ENCODE data around the gene SCYGR4.
"Not testable (repeated sequence)": the region's sequence is repeated elsewhere in the genome, so short reads cannot be mapped to it uniquely, and the experiment has no call there.

SCYGR4 gene

DNA sequence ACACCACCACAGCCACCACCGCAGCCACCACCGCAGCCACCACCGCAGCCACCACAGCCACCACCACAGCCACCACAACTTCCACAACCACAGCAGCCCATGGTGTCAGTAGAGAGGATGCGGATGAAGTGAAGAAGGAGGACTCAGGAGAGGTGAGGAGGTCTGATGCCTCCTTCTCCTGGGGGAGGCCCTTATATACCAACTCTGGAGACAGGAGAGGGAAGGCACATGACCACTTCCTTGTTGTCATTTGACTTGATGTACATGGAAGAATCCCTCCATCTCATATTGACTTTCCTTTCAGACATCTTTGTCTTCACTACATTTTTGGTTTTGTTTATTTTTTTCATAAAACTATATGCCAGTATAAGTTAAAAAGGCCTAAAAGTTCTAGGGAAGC, 2.6 kb upstream of the SCYGR4 start, which contains the start of gene SCYGR3:
SCYGR3 (minus strand) TSS at position 101 of the 400 bp plus-strand sequence; CDS start at position 101, 0 bp downstream.
- no peak for DNase-seq

DNA sequence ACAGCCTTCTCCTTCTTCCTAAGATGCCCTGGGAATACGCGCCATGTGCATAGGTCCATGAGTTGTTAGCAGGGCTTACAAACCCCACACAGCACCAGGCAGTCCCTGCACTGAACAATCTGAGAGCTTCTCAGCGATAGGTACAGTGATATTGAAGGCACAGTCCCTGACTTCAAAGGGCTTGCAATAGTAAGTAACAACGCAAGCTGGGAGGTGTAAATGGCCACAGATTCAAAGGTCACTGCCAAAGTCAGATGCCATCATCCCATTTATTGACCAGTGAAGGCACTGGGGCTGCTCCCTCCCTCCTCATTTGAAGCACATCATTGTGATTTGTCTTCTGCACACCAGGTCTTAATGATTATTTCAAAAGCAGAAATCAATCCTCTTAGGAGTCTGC, 2.1 kb upstream of the SCYGR4 start:
- DNase-seq: no peak

DNA sequence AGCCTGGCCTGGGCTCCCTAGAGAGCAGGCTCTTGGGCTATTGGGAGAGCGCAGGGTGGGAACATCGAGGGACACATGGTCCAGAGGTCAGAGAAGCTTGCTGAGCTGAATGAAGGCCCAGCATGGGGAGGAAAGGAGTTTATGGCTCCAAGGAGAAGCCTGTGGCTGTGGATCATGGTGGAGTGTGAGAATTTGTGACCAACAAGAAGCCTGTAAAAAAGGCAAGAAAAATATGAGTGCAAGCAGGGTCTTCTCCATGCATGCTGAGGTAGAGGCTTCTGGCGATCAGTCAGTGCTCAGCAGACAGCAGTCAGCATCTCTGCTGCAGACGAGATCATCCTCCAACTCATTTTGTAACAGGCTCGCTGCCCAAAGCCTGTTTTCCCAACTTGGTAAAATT, 1.4 kb upstream of the SCYGR4 start:
- DNase-seq: no peak

DNA sequence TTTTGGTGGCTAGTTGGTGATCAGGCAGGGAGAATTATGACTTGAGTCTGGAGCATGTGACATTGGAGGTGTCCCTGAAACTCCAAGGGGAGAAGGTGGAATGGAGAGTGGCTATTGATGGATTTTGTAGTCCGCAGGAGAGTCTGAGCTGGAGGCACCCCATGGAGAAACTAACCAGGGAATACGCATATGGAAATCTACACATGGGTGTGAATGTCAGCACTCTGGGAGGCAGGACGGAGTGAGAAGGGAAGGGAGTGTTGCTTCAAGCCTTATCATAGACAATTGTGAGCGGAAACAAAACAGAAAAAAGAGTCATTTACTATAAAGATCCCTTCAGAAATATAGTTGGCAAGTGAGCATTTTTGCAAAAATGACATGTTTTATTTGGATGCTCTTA, 667 bp upstream of the SCYGR4 start:
- DNase-seq: no peak

DNA sequence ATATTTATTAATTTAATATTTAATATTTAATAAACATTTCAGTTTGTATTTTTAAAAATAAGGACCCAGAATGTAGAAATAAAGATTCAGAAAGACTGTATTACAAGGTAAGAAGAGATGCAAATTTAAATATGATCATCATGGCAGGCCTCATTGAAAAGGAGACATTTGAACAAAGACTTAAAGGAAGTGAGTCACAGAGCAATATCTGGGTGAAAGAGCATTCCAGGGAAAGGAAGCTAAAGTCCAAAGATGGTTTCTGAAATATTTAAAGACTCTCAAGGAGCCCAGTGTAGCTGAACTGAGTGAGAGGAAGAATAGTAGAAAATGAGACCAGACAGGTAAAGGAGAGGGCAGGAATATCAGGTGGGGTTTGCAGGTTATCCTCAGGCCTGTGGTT, 5.9 kb downstream of the SCYGR4 start:
- no peak for DNase-seq

DNA sequence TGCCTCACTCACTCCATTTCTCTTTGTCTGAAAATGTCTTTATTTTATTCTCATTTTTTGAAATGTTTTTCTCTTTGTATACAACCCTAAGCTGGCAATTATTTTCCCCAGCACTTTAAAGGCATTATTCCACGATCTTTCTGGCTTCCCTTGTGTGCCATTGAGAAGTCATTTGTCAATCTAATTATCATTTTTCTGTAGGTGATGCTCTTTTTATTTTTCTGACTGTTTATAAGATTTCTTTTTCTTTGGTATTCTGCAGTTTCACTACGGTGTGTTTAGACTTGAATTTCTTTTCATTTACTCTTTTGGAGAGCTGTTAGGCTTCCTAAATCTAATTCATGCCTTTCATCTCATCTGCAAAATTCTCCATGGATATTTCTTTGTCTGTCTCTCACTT, 8.1 kb downstream of the SCYGR4 start:
- DNase-seq: no peak

DNA sequence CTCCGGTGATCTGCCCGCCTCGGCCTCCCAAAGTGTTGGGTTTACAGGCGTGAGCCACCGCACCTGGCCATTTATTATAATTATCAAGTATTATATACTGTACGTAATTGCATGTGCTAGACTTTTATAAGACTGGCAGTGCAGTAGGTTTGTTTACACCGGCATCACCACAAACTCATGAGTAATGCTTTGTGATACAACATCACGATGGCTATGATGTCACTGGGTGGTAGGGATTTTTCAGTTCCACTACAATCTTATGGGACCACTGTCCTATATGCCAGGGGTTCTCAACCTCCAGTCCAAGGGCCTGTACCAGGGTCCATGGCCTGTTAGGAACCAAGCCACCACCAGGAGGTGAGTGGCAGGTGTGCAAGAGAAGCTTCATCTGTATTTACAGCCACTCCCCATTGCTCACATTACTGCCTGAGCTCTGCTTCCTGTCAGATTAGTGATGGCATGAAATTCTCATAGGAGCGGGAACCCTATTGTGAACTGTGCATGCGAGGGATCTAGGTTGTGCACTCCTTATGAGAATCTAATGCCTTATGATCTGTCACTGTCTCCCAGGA, 9.4 kb downstream of the SCYGR4 start:
- no peak for DNase-seq

DNA sequence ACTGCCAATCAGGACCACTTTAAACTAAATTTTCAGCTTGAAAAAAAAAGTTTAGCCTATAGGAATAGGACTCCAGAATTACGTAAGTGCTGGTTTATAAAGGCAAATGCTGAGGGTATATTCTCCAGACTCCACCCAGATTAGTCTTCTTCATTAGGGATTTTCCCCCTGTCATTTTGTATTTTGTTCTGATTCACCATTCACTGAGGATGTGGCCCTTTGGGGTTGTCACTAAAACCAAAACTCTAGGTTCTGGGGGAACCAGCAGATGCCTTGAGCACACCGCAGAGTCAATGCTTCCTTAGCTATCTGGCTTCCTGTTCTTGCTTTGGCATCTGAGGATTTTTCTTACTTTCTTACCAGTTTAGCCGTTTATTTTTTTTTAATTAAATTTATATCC, 10.5 kb downstream of the SCYGR4 start:
- no peak for DNase-seq

DNA sequence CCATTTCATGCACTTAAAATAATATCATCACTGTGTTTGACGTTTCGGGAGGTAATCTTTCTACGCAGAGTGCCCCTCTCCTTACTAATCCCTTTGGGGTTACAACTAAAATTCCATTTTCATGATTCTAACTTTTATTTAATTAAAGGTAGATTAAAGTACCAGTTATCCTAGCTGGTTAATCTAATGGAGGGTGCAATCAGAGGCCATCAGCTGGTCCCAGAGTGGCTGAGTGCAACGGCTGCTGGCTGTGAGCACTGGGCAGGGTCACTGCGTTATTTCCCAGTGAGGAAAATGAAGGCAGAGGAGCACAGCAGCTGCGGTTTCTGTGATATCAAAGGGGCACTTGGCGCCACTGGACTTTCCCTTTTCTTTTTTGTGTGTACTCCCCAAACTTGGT, 12.1 kb downstream of the SCYGR4 start:
- no peak for DNase-seq

DNA sequence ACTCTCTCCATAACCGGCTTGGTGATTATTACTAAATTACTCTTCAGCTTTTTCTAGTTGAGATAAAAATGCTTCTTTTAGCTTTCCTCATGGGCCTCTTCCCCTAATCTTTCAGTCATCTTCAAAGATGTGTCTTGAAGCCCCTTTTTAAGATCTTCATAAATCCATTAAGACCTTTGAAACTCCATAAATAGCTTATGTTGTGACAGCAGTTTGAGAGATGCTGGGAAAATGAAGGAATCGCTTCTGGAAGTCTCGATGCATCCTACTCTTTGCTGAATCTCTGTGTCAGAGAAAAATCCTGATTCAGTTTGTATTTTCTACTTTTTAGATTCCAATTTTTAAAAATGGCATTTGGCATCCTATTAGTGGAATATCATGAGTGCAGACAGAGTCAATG, 13.0 kb downstream of the SCYGR4 start:
- DNase-seq: no peak

DNA sequence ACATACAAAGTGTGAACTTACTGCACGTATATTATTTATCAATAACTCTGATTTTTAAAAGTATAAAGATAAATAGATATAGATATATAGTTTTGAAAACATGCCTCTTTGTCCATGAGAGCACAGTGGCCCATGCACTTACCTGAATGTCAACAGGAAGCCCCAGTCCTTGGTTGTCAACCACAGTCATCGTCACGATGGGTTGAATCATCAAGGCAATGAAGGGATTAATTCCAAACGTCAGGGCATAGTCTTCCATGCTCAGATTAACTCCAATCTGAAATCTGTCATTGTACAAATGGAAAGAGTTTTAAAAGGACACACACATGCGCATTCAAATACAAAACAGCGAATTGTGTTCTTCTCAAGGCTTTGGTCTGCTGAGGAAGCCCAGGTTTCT, 15.5 kb downstream of the SCYGR4 start:
- DNase-seq: no peak

DNA sequence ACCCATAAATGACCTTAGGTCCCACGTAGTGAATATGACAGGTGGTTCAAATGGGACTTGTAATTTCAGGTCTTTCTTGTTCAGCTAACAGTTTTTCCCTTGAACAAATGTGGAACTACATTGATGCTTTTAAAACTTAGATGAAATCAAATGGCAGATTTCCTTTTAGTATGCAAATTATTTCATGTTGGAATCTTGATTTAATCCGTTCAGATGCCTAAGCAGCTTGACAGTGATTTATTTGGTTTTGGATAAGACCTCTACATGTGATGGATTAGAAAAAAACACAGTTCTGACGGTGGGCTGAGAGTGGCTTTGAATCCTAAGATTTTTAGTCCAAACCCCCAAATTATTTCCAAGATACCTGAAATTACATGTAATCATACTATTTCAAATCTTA, 16.9 kb downstream of the SCYGR4 start:
- DNase-seq: no peak

DNA sequence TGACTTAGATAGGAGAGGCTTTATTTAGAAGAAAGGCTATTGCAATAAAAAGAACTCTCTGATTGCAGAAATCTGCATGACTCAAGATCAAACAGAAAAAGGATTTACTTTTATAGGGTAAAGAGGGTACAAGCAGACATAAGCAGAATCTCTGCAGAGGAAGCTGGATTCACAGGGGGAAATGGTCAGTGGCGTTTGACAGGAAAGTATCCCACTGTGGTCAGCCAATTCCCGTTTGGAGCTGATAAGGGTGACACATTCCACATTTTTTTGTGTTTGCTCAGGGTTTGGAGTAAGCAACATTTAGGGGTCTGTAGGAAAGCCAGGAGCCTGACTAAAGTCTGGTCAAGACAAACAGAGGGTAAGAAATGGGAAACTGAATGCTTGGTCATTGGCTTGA, 25.4 kb downstream of the SCYGR4 start:
- no peak for DNase-seq

DNA sequence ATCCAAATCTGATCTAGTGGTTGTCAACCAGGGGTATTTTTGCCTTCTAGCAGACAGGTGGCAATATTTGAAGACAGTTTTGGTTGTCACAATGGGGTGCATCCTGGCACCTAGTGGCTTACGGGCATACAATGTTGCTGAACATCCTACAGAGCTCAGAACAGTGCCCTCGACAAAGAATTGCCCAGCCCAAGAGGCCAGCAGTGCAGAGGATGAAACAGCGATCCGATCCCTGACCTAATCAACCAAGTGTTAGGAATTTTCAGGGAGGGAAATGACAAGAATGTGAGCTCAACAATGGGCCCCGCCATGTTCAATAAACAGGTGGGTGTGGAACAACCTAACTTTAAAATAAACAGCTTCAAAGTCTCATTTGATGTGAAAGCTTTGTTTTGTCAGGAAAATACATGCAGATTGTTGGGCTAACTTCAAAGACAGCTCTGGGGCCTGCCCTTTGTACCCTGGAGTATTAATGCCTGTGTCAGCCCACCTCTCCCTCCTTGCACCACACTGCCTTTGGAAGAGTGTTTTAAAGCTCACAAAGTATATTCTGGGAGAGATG, 26.8 kb downstream of the SCYGR4 start:
- DNase-seq: no peak

DNA sequence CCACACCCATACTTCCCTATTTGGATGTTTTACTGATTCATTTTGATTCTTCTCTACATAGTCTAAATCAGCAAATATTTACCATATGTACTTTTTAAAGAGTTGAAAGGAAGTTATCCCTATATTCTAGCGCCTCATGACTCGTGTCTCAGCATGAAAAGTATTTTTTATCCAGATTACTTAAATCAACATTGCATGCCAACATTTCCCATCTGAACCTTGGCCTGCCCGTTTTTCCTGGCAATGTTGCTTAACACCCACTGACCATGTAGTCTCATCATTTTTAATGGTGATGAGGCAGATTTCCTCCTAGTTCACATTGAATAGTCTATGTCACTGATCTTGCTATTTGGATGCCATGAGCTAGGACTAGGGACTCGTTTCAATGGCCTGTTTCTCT, 36.1 kb downstream of the SCYGR4 start:
- DNase-seq: no peak

DNA sequence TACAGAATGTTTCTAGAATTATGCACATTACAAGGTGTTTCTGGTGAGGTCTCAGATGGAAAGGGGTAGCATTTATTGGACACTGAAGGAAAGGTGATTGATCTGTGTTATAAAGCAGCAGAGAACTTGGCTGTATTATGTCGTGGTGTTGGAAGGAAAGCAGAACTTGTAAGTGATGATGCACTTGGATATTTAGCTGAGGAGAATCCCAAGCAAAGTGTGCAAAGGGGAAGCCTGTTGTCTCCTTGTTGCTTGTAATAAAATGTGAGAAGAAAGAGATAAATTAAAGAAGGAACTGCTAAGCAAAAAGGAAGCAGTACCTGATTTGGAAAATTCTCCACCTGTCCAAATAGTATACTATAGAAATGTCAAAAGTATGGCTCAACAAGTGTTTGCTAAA, 37.1 kb downstream of the SCYGR4 start:
- no peak for DNase-seq

DNA sequence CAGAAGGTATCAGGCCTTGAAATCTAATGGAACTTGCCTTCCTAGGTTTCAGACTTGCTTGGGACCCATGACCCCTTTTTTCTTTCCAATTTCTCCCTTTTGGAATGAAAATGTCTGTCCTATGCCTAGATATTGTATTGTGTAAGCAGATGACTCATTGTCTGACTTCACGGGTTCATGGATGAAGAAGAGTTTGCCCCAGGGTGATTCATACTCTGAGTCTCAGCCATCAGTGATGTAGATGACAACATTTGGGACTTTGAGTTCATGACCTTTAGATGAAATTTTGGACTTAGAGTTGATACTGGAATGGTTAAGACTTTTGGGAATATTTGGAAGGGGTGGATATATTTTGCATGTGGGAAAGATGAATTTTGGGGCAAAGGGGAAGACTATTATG, 38.2 kb downstream of the SCYGR4 start:
- no peak for DNase-seq

DNA sequence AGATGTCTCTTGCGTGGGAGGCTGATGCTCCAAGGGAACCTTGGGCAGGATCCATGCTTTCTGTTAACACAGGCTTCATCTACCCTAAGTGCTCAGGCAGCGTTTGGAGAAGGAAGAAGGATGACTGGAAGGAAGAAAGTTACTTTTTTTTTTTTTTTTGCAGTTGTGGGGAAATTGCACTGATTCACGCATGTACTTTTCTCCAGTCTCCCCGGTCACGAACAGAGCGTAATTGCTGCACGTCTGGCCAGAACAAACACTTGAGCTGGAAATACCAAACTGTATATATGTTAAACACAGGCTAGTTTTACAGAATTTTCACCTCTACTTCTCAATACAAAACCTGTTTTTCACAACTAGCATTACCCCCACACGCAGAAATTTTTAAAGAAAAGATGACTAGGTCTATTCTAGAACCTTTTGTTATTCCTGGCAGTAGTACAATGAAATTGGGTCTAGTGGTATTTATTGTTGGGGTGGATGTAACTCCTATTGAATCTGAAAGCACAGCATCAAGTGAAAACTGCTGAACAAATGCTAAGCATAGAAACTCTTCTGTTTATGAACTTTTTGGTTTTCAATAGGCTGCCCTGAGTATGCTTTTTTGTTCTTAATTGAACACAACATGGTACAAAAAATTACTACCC, 40.0 kb downstream of the SCYGR4 start:
- DNase-seq: no peak

DNA sequence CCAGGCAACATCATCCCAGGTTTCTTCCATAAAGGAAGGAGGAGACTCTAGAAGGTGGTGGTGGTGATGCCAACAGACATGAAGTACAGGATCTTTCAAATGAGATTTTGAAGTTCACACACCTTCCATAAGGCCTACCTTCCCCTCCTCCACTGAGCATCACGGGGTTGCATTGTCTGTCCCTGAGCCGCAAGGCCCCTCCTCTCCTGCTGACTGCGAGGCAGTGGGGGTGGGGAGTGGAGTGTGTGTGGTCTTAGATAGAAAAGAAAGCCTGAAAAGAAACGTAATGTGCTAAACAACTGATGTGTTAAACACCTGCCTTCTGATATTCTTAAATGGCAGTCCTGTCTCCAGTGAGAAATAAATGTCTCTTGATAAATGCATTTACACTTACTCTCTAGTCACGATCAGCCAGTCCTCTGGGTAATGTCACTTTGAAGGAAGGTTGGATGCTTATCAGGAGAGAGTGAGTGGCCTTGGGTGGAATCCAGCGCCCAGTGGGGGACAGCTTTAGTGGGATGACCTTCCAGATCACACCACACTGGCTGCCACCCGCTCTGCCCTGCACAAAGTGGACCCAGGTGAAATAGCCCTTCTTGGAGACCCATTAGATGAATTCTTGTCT, 43.8 kb downstream of the SCYGR4 start:
- DNase-seq: no peak

DNA sequence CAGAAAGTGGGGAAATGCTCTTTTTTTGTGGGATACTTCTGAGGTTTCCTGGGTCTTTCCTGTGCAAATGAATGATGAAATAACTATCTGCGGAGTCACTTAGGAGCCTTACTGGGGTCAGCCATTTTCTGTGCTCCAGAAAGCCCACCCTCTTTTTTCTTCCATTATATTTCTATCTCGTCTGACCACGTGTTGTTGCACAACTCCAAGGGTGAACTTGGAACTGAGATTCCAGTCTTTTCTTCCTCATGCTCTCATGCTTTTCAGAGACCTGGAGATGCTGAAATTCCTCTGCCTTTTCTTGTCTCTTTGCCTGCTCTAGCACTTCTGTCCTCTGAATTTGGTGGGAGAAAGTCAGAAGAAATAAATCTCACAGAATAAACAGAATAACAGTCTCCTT, 44.5 kb downstream of the SCYGR4 start:
- no peak for DNase-seq

DNA sequence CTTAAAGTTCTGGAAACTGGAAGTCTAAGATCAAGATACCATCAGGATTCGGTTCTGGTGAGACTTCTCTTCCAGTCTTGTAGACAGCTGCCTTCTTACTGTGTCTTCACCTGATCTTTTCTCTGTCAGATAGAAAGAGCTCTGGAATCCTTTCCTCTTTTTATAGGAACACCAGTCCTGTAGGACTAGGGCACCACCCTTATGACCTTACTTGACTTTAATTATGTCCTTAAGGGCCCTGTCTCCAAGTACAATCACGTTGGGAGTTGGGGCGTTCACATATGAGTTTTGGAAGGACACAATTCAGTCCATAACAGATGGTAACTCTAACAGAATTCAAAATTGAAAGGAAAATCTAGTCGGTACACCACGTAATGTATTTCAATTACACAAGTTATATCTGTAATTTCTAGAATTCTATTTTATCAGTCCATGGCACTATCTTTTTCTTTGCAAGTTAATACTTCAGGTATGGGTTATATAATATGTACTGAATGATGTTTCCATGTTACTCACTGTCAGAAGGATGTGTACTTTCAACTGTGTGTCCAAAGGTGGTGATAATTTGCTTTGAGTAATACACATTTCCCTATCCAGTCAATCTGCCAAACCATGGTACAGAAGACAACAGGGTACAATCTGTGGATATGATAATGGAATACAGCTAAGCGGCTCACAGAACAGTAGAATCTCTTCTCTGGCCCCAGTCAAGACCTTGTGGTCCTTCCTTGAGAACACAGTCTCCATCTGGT, 48.1 kb downstream of the SCYGR4 start:
- DNase-seq: no peak

DNA sequence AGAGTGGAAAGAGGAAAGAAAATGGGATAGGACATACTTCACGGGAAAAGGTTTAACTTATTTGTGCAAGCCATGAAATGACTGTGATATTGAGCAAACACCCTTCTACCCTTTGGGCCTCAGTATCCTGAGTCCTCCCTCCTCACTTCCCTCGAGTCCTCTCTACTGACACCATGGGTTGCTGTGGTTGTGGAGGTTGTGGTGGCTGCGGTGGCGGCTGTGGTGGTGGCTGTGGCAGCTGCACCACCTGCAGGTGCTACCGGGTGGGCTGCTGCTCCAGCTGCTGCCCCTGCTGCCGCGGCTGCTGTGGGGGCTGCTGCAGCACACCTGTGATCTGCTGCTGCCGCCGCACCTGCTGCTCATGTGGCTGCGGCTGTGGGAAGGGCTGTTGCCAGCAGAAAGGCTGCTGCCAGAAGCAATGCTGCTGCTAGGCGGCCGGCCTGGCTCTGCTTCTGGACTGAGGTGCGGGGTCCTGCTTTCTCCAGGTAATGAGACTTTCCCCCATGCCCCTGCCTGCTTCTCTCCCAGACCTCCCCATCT, 49.4 kb downstream of the SCYGR4 start, which contains the start of gene SCYGR5:
SCYGR5 (plus strand) TSS at position 174 of the 540 bp plus-strand sequence; CDS start at position 174, 0 bp downstream.
- not testable (repeated sequence) for DNase-seq
